Psoas muscle (tissue), 8 donors: Measurements from ENCODE around the gene SETD3. TPM values are rescaled to one million over a fixed set of nuclear protein-coding genes. Genes with fewer than 3 reads are reported as not detected.
A peak's percentile ranks its signal among the peaks of the same experiment; 100 is the strongest.

Experiments
- ATAC-seq, 4 donors: fragments of 200-7000 bp; cut with Tn5 transposase; one replicate each; pipeline ENCODE4 v1.9.1; 2020; ENCODE audit warnings: moderate library complexity in 3 of 4, mild to moderate bottlenecking in 2 of 4
- DNase-seq, 2 donors: peaks; one replicate each; pipeline ENCODE4 v3.0.0-alpha.2; 2020
- H3K27ac ChIP-seq: fragments of 200-600 bp; one replicate; pipeline ENCODE4 v1.8.0; 2022
- H3K27me3 ChIP-seq, 3 donors: fragments of 200-600 bp in 1 of 3; one replicate each; pipeline versions ENCODE4 v1.6.1 to v1.8.0; 2013 to 2022; ENCODE audit warnings: low read length in 2 of 3, mild to moderate bottlenecking in 2 of 3, moderate library complexity in 1 of 3; ENCODE audit not compliant: insufficient read depth in 3 of 3
- H3K36me3 ChIP-seq, 2 donors: fragments of 200-600 bp in 1 of 2; one replicate each; pipeline versions ENCODE4 v1.6.1 to v1.8.0; 2013 to 2022; ENCODE audit warnings: low read depth in 1 of 2, mild to moderate bottlenecking in 1 of 2, moderate library complexity in 1 of 2; ENCODE audit not compliant: insufficient read depth in 1 of 2
- H3K4me1 ChIP-seq: fragments of 200-600 bp; one replicate; pipeline ENCODE4 v1.8.0; 2022
- H3K4me3 ChIP-seq: fragments of 200-600 bp; one replicate; pipeline ENCODE4 v1.8.0; 2022; ENCODE audit warnings: mild to moderate bottlenecking
- H3K9me3 ChIP-seq: fragments of 200-600 bp; one replicate; pipeline ENCODE4 v1.8.0; 2022
- WGBS, 3 donors: extraction: QIAGEN DNeasy Blood & Tissue Kit; methylation state at CpG; one replicate each; pipeline versions ENCODE4 v1.1.6 to v1.1.7; 2013; 5-methylcytosine and 5-hydroxymethylcytosine counted together
- intact Hi-C, 2 donors: fragments of 100-400 bp; cut with DNase I; formaldehyde crosslinking; loops; one replicate each; pipeline versions ENCODE4 v1.11.0 to v1.14.2; 2022
- polyA plus RNA-seq, 3 donors: library from polyadenylated mRNA; stranded (reverse); fragments of 200-250 nt; gene quantifications; one replicate each; pipeline ENCODE4 v1.2.3, GENCODE V29; 2013
- total RNA-seq, 4 donors: library from RNA; stranded (reverse); fragmentation: NEBNext Ultra II Directional in 2 of 4; extraction: Animal tissue kit (Norgen Biotek cat#: 25700) in 2 of 4; gene quantifications; one replicate each; pipeline versions ENCODE4 v1.2.1 to v1.2.4, GENCODE V29; 2021 to 2023
- TF ChIP-seq, protein P1 (sequence below): fragments of 200-600 bp; IDR thresholded peaks from one replicate; pipeline ENCODE4 v1.8.0; 2022; ENCODE audit warnings: antibody characterized with exemption
- donor health status: healthy with polysubstance abuse.
- donor health status: DM: no; HTN: no; CAD: no; lungs with moderate emphysema.
- donor health status: Bipolar disorder and iron deficiency.
- donor health status: healthy.
- donor health status: DM: yes; HTN: yes; CAD: no.
- donor health status: DM: no; HTN: no; CAD: no.
- donor health status: DM: no; HTN: no; CAD: no.
- donor health status: DM: yes; HTN: yes; CAD: no.

Gene SETD3
- total and polyA plus RNA-seq, 7 donors = 84.0 to 177 (median 123) TPM

DNA sequence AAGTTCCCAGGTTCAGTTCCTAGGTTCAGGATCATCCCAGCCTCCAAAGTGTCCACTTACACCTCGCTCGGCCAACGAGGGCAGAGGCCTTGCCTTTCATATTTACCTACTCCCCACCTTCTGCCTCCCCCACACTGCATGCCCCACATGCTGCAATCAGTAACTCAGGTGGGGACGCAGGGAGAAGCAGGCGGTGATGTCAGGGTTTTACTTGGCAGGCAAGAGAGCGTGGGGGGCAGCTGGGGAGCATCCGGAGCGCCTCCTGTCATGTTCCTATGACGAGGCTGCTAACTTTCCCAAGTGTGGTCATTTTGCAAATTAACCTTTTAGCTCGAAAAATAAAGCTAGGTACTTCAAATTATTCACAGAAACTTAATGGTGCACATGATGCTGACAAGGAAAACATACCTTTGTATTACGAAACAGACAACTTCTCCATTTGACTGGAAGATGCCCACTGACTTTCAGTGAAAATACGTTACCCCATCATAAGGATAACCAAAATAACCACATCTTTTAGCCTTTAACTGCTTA lies 53.8 kb downstream of the SETD3 start:
- Histone ChIP-seq H3K9me3 (no peaks in the 10 kb centered on the region), H3K36me3 (peaks cover 0 to 14% of the 10 kb centered on the region in 2 donors), H3K27me3 (no peaks in the 10 kb centered on the region), H3K27ac (no peak overlapping the region), H3K4me1 (peaks cover 29% of the 10 kb centered on the region), H3K4me3 (no peak overlapping the region)
- TF ChIP-seq, protein P1, sequence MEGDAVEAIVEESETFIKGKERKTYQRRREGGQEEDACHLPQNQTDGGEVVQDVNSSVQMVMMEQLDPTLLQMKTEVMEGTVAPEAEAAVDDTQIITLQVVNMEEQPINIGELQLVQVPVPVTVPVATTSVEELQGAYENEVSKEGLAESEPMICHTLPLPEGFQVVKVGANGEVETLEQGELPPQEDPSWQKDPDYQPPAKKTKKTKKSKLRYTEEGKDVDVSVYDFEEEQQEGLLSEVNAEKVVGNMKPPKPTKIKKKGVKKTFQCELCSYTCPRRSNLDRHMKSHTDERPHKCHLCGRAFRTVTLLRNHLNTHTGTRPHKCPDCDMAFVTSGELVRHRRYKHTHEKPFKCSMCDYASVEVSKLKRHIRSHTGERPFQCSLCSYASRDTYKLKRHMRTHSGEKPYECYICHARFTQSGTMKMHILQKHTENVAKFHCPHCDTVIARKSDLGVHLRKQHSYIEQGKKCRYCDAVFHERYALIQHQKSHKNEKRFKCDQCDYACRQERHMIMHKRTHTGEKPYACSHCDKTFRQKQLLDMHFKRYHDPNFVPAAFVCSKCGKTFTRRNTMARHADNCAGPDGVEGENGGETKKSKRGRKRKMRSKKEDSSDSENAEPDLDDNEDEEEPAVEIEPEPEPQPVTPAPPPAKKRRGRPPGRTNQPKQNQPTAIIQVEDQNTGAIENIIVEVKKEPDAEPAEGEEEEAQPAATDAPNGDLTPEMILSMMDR = no peak
- intact Hi-C loops = no loop called here
- DNase-seq (no peak), ATAC-seq (no peak)
- 82 to 94% (median 91%) methylated on average over 12 of the region's 12 CpGs for WGBS, 3 donors

GRCh38 chr14:99426265-99426664 lies 54.4 kb downstream of the SETD3 start:
- H3K36me3 ChIP-seq = peaks cover 0 to 14% of the 10 kb centered on the region in 2 donors
- H3K4me3 ChIP-seq = no peak overlapping the region
- H3K4me1 ChIP-seq = peaks cover 27% of the 10 kb centered on the region
- peak overlapping the region; percentile 59 for H3K27ac ChIP-seq
- H3K27me3 ChIP-seq = no peaks in the 10 kb centered on the region
- ATAC-seq = peak in 3 of 4 donors; percentile 15 to 32 (median 22)
- TF ChIP-seq, protein P1 = no peak
- no peak for DNase-seq
- intact Hi-C loops = no loop called here
- H3K9me3 ChIP-seq = no peaks in the 10 kb centered on the region
- 64 to 93% (median 71%) methylated on average over 3 of the region's 3 CpGs for WGBS, 3 donors

GRCh38 chr14:99425272-99425681 lies 55.4 kb downstream of the SETD3 start:
- no peaks in the 10 kb centered on the region for H3K27me3 ChIP-seq
- intact Hi-C loops = no loop called here
- H3K4me1 ChIP-seq = peaks cover 28% of the 10 kb centered on the region
- H3K27ac ChIP-seq = peak overlapping the region; percentile 59
- WGBS, 3 donors = 35 to 50% (median 37%) methylated on average over 11 of the region's 11 CpGs
- TF ChIP-seq, protein P1 = no peak
- H3K4me3 ChIP-seq = no peak overlapping the region
- peaks cover 0 to 14% of the 10 kb centered on the region in 2 donors for H3K36me3 ChIP-seq
- DNase-seq (peak; percentile 19 to 65), ATAC-seq (peak; percentile 65 to 81 (median 76))
- no peaks in the 10 kb centered on the region for H3K9me3 ChIP-seq

DNA sequence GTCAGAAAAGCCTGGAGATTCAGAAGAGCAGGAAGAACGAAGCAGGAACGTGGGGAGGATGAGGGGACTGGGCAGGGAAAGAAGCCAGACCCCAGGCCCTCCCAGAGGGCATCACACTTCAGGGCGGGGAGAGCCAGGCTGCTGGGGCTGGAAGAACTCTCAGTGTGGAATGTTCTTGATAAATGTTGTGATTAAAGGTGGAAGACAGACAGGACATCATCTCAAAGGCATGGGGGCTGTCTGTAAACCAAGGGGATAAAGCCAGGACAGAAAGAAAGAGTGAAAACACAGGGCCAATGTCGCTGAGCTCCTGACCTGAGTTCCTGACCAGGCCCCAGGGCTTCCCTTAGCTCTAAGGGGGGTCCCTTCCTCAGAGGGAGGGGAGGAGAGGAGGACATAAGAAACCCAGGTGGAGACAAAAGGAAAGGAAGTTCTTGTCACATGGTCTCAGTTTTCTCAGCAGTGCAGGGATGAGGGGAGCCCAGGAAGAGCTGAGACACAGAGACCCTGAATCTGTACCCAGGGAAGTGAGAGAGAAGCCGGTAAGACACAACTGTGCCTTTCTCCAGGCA lies 56.3 kb downstream of the SETD3 start:
- ATAC-seq = peak in 1 of 4 donors; percentile 5
- peak overlapping the region; percentile 59 for H3K27ac ChIP-seq
- TF ChIP-seq, protein P1 = no peak

DNA sequence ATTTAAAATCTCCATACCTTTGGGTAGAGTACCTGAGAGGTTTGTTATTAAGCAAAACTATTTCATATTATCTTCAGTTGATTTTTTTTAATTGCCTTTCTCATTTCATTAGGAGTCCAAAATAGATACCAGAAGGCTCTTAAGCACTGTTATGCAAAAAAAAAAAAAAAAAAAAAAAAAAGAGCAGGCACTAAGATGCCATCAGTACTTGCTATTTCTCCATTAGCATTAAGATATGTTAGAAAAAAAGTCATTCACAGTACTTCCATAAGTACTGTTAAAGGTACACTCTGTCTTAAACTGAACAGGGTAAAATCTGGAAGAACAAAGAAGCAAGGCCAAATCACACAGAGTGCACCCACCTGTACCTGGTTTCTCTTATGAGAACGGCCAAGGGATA lies 57.2 kb downstream of the SETD3 start:
- 97 to 100% (median 100%) methylated on average over 1 of the region's 1 CpG for WGBS, 3 donors
- ATAC-seq = no peak

More for the DNA sequence above, 56.3 kb downstream of the SETD3 start:
- 76 to 83% (median 76%) methylated on average over 5 of the region's 5 CpGs for WGBS, 3 donors
- Histone ChIP-seq H3K36me3 (peaks cover 0 to 10% of the 10 kb centered on the region in 2 donors), H3K27me3 (no peaks in the 10 kb centered on the region), H3K4me3 (no peak overlapping the region), H3K4me1 (peaks cover 31% of the 10 kb centered on the region), H3K9me3 (no peaks in the 10 kb centered on the region)
- intact Hi-C loops = no loop called here
- no peak for DNase-seq

More for the DNA sequence above, 57.2 kb downstream of the SETD3 start:
- DNase-seq = no peak
- Histone ChIP-seq H3K4me3 (no peak overlapping the region), H3K27ac (no peak overlapping the region), H3K36me3 (peaks cover 0 to under 1% of the 10 kb centered on the region in 2 donors), H3K4me1 (peaks cover 31% of the 10 kb centered on the region), H3K27me3 (no peaks in the 10 kb centered on the region), H3K9me3 (no peaks in the 10 kb centered on the region)
- intact Hi-C loops = no loop called here
- TF ChIP-seq, protein P1 = no peak
